ENCODE results near the gene LIN9.
"Not testable (repeated sequence)": the region's sequence is repeated elsewhere in the genome, so short reads cannot be mapped to it uniquely, and the experiment has no call there.

LIN9 gene

DNA sequence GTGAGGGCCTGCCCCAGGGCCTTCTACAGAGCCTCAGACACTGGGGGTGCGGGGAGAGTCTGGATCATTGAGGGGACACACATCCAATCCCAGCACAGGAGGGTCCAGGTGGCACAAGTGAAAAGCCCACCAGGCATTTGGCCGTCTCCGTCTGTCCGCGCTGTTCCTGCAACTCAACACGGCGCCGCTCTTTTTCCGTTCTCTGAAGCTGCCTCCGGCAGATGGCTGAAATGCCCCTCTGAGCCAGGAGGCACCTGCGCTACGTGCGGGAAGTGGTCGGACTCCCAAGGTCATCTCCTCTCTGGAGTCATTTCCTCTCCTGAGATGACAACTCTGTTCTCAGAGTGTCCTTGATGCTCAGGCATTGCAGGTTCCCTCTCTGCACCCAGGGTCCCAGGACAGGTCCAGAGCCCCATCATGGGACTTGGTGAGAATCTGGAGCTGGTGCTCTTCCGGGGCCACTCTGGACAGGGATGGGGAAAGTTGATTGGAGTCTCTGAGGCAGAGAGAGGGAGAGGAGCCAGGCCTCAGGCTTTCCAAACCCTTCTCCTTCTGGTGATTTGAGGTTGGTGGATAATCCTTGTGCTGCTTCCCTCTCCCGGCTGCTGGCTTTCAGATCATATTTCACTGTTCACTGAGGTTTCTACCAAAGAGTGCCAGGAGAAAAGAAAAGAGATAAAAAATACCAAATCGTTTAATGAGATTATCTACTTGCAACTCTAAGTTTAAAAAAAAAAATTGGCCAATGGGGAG, 99.5 kb downstream of the LIN9 start:
- no peak for DNase-seq

DNA sequence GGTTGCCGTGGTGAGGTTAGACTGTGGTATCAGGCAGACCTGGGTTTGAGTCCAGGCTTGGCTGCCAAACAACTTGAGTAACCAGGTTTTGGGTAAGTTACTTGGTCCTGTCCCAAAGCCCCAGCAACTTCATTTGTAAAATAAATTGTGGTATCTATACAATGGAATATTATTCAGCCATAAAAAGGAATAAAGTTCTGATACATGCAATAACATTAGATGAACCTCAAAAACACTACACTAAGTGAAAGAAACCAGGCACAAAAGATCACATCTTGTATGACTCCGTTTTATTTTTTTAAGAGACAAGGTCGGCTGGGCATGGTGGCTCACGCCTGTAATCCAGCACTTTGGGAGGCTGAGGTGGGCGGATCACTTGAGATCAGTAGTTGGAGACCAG, 101.9 kb downstream of the LIN9 start:
- no peak for DNase-seq

DNA sequence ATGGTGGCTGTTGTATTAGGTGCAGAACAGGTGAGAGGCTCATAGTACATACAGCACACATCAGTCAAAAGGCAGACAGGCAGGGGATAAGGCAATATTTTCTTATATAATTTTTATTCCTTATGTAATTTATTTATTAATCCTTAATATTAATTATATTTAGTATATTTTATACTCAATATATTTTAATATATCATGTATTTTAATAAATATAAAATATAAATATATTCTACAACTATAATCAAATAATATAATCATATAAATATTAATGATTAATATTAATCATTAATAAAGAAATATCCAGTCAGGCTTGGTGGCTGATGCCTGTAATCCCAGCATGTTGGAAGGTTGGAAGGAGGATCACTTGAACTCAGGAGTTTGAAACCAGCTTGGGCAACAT, 104.8 kb downstream of the LIN9 start:
- DNase-seq = no peak

DNA sequence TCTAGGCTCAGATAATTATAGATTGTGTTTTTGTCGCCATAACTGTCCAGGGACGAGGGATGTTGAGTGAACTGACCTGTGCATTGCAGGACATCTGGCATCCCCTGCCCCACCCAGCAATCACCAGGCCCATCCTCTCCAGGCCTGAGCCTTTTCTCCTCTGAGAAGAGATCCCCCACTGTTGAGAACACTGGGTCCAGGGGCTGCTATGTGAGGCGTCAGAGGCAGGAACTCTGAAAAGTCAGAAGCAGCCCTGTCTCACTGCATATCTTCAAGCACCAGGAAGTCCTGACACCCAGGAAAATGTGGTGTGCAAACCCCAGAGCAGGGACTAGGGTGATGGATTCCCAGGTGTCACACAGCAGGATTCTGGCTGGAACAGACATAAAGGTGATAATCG, 105.3 kb downstream of the LIN9 start:
- DNase-seq = no peak

DNA sequence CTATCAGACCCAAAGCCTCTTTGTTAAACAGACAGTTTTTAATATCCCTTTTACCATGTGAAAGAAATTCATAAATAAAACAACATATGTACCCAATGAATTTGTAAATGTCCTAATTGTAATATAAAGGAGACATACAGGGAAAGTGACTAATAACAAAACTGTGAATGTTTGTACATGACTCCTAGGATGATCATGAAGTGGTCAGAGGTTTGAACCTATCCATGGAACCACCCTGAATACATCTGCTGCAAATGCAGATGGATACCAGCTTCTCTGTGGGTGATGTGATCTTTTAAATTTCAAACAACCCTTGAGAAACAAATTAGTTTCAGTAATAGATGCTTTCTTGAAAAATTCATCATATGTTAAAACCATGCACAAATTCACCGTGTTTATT, 105.7 kb downstream of the LIN9 start:
- DNase-seq = no peak

DNA sequence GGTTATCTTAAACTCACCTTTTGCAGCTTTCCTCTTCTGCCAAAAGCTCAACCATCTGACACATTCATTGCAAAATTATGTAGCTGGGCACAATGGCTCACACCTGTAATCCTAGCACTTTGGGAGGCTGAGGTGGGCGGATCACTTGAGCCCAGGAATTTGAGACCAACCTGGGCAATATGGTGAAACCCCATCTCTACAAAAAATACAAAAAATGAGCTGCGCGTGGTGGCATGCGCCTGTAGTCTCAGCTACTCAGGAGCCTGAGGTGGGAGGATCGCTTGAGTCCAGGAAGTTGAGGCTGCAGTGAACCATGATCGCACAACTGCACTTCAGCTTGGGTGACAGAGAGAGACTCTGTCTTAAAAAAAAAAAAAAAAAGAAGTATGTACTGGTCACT, 106.3 kb downstream of the LIN9 start:
- DNase-seq = not testable (repeated sequence)

DNA sequence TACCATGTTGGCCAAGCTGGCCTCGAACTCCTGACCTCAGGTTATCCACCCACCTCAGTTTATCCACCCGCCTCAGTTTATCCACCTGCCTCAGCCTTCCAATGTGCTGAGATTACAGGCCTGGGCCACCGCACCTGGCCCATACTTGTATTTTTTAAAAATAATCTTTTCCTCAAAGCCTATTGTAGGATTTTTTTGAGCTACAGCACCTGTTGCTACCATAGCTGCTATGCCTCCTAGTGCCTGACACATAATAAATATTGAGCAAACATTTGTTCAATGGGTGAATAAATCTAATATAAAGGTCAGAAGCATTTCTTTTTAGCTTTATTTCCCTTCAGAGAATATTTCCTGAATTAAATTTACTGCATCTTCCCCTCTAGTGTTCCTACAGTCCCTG, 106.7 kb downstream of the LIN9 start:
- DNase-seq = no peak

DNA sequence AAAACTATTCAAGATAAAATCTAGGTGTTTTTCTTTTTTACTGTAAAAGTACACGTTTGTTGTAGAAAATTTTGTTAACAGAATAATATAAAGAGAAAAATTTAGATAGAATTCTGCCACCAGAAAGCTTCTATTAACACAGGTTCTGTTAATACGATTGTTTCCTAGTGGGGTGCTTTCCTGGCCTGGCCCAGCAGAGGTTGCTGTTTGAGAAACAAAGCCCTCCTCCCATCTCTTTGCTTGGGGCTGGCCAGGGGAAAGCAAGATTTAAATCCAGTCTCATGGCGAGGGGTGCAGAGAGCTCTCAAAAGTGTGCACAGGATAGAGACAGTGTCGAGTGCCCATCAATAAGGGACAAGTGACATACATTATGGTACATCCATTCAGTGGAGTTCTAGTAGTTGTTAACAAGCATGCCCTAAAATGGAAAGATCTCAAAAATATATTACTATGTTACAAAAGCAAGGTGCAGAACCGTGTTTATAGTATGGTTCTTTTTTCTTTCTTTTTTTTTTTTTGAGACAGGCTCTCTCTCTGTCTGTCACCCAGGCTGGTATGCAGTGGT, 107.9 kb downstream of the LIN9 start:
- DNase-seq = no peak

DNA sequence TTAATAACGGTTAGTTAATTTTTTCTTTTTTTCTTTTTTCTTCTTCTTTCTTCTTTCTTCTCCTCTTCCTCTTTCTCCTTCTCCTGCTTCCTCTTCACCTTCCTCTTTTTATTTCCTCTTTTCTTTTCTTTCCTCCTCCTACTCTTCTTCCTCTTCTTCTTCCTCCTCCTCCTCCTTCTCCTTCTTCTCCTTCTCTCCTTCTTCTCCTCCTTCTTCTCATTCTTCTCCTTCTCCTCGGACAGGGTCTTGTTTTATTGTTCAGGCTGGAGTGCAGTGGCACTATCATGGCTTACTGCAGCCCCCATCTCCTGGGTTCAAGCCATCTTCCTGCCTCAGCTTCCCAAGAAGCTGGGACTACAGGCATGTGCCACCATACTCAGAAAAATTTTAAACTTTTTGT, 109.0 kb downstream of the LIN9 start:
- DNase-seq = no peak

DNA sequence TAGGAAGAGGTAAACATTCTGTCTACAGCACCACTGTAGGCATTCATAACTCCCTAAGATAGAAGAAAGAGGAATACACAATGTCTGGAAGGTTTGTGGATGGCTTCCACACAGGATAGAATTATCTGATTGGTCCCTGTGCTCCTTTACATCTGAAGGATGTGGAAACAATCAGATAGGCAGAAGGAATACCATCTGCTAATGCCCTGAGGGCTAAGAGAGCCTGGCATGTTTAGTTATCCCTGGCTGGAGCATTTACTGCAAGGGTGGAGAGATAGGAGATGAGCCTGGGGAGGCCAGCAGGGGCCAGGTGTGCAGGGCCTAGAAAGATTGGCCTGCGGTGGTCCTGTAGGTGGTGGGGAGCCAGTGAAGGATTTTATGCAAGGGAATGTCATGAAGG, 113.8 kb downstream of the LIN9 start:
- peak; percentile 12 for DNase-seq

DNA sequence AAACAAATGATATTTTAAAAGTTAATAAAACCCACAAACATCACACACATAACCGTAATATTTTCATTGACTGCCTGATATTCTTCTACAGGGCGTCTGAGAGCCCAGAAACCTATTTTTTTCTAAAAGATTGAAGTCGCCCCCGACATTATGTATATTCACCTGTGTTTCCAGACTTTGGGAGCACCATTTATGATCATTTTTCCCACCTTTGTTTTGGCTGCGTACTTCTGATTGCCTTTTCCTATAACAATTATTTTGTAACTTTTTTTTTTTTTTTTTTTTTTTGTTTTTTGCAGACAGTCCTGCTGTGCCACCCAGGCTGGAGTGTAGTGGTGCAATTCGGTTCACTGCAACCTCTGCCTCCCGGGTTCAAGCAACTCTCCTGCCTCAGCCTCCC, 121.6 kb downstream of the LIN9 start:
- no peak for DNase-seq

DNA sequence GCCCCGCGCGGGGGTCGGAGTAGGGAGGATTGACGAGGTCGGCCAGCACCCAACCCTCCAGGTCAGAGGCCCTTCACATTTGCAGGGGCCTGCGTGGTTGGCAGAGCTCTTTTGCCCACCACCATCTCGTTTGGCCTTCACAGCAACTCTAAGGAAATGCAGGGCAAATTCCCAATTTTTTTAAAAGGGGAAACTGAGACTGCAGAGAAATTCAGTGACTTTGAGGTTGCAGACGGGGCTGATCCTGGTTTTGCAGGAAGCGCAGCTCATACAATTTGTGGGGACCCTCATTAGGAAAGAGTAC, 122.0 kb downstream of the LIN9 start:
- DNase-seq = no peak

DNA sequence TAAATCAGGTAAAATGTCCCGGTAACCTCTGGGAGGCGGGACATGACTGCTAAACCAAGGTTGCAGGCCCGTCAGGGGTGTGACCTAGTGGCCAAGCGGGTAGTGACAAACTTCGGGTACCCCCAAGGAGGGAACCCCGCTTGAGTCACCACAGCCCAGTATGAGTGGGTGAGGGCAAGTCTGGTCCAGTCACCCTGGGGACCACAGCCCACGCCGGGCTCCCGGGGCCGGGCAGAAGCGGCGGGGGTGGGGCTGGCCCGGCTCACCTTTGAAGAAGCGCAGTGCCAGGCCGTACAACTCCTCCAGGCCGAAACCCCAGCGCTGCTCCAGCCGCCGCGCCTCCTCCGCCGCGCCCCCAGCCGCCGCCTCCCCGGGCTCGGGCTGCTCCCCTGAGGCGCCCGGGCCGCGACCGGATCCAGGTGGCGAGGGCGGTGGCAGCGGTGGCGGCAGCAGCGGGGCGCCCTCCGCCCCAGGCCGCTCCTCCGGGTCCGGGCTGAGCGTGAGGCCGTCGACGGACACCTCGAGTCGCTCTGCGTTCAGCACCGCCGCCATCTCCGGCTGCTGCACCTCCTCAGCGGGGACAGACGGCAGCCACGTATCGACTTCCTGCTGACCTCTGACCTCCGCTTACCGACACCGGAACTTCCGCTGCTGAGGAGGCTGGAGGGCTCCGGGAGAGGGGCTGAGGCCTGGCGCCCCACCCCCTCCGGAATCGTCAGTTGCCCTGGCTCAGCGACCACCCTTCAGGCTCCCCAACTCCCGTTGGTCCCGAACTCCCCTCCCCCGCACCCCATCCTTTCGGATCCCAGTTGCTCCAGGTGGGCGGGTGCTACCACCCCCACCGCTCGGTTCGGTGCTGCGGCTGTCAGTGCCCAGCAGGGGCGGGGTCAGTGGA, 122.6 kb downstream of the LIN9 start, which contains the start of gene ACBD3:
ACBD3 (minus strand) TSS at position 618 of the 895 bp plus-strand sequence; CDS start at position 552, 66 bp downstream.
- peak; percentile 91 for DNase-seq

DNA sequence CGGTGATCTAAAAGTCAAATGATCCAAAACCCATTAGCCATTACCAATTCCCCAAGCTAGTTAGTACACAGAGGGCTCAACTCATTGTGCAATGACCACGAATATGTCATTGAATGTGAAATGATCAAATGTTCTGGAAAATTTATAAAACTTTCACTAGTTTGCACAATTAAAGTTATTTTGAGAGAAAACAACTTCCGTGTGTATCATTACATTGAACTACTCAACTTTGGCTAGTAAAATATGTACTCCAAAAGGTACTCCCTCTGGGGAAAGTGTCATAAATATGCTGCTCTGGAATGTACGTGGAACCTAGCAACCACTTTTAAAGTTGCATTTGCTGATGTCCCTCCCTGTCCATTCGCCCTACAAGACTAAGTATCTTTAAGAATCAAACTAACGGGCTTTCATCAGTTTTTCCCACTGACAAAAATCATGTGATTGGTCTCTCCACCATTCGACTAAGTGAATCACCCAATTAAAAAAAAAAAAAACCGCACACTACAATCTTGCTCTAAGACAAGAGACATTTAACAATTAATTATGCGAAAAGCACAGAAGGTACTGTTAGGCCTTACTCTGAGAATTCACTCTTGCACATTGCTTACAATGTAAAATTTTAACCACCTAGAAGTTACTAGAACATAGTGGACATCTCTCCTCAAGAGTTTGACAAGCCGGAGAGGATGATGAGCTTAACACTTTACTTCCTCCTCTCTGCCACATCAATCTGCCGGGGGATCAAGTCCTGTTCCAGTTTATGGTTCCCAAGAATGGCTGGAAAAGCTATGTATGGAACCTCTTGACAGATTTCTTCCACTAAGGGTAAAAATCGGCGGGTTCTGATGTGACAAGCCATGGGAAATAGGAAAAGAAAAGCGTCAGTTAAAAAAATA, 123.6 kb downstream of the LIN9 start:
- DNase-seq = no peak

DNA sequence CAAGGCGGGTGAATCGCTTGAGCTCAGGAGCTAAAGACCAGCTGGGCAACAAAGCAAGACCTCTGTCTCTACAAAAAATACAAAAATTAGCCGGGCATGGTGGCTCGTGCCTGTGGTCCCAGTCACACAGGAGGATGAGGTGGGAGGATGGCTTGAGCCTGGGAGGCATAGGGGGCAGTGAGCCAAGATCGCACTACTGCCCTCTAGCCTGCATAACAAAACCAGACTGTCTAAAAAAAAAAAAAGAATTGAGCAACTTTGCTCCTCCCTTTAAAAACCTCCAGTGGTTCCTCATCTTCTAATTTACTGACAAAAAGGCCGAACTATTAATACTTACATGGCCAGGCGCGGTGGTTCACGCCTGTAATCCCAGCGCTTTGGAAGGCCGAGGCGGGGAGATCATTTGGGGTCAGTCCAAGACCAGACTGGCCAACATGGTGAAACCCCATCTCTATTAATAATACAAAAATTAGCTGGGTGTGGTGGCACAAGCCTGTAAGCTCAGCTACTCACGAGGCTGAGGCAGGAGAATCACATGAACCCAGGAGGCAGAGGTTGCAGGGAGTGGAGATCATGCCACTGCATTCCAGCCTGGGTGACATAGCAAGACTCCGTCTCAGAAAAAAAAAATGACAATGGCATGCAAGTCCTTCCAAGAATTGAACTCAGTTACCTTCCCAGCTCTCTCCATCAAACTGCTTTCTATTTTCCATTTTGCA, 126.8 kb downstream of the LIN9 start:
- no peak for DNase-seq

Measured in NCI-H345 (cell line).